IPS DF 4.7 (cell line): Measurements from ENCODE around the gene ACSS2.

Source experiments
- DNase-seq: peaks from one replicate; pipeline ENCODE4 v3.0.0-alpha.2; 2013; ENCODE audit warnings: low spot score; ENCODE audit errors: extremely low read depth

The ACSS2 gene

GRCh38 chr20:34946661-34947060 lies 70.2 kb downstream of the ACSS2 start:
- no peak for DNase-seq

- DNase-seq: no peak
These were observed 70.9 kb downstream of the ACSS2 start for GRCh38 chr20:34947336-34947735.

GRCh38 chr20:34948030-34948429 lies 71.6 kb downstream of the ACSS2 start:
- DNase-seq: no peak

- DNase-seq: no peak
These were observed 72.7 kb downstream of the ACSS2 start for GRCh38 chr20:34949120-34949519.

GRCh38 chr20:34951252-34951651 lies 74.8 kb downstream of the ACSS2 start:
- DNase-seq: no peak

- no peak for DNase-seq
These were observed 75.2 kb downstream of the ACSS2 start for GRCh38 chr20:34951652-34952051.

GRCh38 chr20:34952671-34953070 lies 76.3 kb downstream of the ACSS2 start:
- no peak for DNase-seq

GRCh38 chr20:34953960-34954359 lies 77.5 kb downstream of the ACSS2 start:
- no peak for DNase-seq

- no peak for DNase-seq
These were observed 78.5 kb downstream of the ACSS2 start for GRCh38 chr20:34954904-34955230.

GRCh38 chr20:34955231-34956040 lies 79.0 kb downstream of the ACSS2 start, which contains the start of the genes GSS and MYH7B:
Gene GSS (minus strand): TSS chr20:34955806. CDS start chr20:34951852, 3,954 bp downstream.
Gene MYH7B (plus strand): TSS chr20:34955868. CDS start chr20:34978006, 22,138 bp downstream.
- DNase-seq: peak; percentile 90

- no peak for DNase-seq
These were observed 79.6 kb downstream of the ACSS2 start for GRCh38 chr20:34956041-34956458.

GRCh38 chr20:34956751-34957472 lies 80.5 kb downstream of the ACSS2 start:
- no peak for DNase-seq

- no peak for DNase-seq
These were observed 88.1 kb downstream of the ACSS2 start for GRCh38 chr20:34964486-34964885.

- DNase-seq: no peak
These were observed 88.6 kb downstream of the ACSS2 start for GRCh38 chr20:34965051-34965450.

- DNase-seq: no peak
These were observed 91.0 kb downstream of the ACSS2 start for GRCh38 chr20:34967421-34967820.

GRCh38 chr20:34968042-34968775 lies 91.8 kb downstream of the ACSS2 start:
- no peak for DNase-seq

- DNase-seq: no peak
These were observed 93.9 kb downstream of the ACSS2 start for GRCh38 chr20:34970193-34970840.

- DNase-seq: no peak
These were observed 94.6 kb downstream of the ACSS2 start for GRCh38 chr20:34970846-34971560.

- DNase-seq: no peak
These were observed 95.3 kb downstream of the ACSS2 start for GRCh38 chr20:34971561-34972235.

GRCh38 chr20:34974246-34974645 lies 97.8 kb downstream of the ACSS2 start:
- no peak for DNase-seq
